HFFc6 (cell line): ENCODE results near the gene ARSB. TPM values are rescaled to one million over a fixed set of nuclear protein-coding genes. Genes with fewer than 3 reads are reported as not detected.
"Not testable (repeated sequence)": the region's sequence is repeated elsewhere in the genome, so short reads cannot be mapped to it uniquely, and the experiment has no call there.

Experiments used
- DNase-seq: peaks from one replicate; pipeline ENCODE4 v3.0.0-alpha.2; 2018
- H3K27ac Mint-ChIP-seq: 2 replicates; pipeline ENCODE4 v1.8.0; 2020; ENCODE audit warnings: mild to moderate bottlenecking, mixed read lengths
- H3K27me3 Mint-ChIP-seq: 2 replicates; pipeline ENCODE4 v1.8.0; 2021; ENCODE audit warnings: mild to moderate bottlenecking, moderate library complexity, mixed read lengths; ENCODE audit not compliant: insufficient read depth
- H3K36me3 Mint-ChIP-seq: 2 replicates; pipeline ENCODE4 v1.8.0; 2021; ENCODE audit warnings: low read depth, mixed read lengths
- H3K4me1 Mint-ChIP-seq: 2 replicates; pipeline ENCODE4 v1.8.0; 2020; ENCODE audit warnings: low read depth, mixed read lengths
- H3K4me3 Mint-ChIP-seq: 2 replicates; pipeline ENCODE4 v1.8.0; 2020; ENCODE audit warnings: mild to moderate bottlenecking, moderate library complexity, mixed read lengths
- H3K9me3 Mint-ChIP-seq: 2 replicates; pipeline ENCODE4 v1.8.0; 2020; ENCODE audit warnings: mild to moderate bottlenecking, mixed read lengths
- CTCF ChIP-seq: fragments of 200-600 bp; sonication (generic); IDR thresholded peaks from 2 replicates; pipeline ENCODE4 v1.5.0; 2021; ENCODE audit warnings: antibody characterized with exemption, mild to moderate bottlenecking
- total RNA-seq, 6 experiments: library from RNA; stranded (reverse); fragmentation: NEBNext Ultra II Directional; extraction: Animal tissue kit (Norgen Biotek cat#: 25700); gene quantifications; 2 replicates in 1 of 6; 3 replicates in 5 of 6; pipeline ENCODE4 v1.2.3, GENCODE V29; 2021

Gene ARSB
- total RNA-seq, 6 experiments from 2014 or later = 24.4 to 32.7 (median 27.8) TPM

DNA sequence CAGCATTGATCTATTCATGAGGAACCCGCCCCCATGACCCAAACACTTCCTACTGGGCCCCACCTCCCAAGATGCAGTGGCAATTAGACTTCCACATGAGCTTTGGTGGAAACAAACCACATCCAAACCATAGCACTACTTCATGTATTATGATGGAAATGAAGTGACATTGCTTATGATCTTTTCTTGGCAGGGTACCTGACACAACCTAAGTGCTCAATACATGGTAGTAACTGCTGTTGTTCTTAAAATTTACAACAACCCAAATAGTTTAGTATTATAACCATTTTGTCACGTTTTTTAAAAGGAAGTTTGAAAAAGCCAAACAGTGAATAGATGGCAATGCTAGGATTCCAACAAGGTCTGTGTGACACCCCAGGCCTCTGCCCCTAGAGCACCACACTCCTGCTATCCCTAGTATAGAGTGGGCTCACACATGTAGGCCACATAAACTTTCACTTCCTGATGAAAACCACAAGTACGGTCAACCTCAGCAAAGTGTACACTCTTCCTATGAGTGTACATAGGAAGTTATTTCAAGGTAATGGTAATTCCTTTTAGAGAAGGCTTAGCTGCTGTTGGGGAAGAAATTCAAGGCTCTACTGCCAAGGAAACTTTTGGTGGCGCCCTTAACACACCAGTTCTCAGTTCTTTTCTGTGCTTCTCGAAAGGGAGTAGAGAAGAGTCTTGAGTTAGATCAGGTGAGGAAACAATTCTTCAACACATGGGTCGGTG lies 97.6 kb downstream of the ARSB start:
- no peaks in the 10 kb centered on the region; the same call in 1 of the 2 replicates for H3K27me3 Mint-ChIP-seq
- peaks cover 33% of the 10 kb centered on the region for H3K4me1 Mint-ChIP-seq
- no peak for TF ChIP-seq CTCF
- no peak overlapping the region for H3K27ac Mint-ChIP-seq
- no peak overlapping the region for H3K4me3 Mint-ChIP-seq
- H3K9me3 Mint-ChIP-seq = no peaks in the 10 kb centered on the region
- no peak for DNase-seq
- H3K36me3 Mint-ChIP-seq = no peaks in the 10 kb centered on the region

DNA sequence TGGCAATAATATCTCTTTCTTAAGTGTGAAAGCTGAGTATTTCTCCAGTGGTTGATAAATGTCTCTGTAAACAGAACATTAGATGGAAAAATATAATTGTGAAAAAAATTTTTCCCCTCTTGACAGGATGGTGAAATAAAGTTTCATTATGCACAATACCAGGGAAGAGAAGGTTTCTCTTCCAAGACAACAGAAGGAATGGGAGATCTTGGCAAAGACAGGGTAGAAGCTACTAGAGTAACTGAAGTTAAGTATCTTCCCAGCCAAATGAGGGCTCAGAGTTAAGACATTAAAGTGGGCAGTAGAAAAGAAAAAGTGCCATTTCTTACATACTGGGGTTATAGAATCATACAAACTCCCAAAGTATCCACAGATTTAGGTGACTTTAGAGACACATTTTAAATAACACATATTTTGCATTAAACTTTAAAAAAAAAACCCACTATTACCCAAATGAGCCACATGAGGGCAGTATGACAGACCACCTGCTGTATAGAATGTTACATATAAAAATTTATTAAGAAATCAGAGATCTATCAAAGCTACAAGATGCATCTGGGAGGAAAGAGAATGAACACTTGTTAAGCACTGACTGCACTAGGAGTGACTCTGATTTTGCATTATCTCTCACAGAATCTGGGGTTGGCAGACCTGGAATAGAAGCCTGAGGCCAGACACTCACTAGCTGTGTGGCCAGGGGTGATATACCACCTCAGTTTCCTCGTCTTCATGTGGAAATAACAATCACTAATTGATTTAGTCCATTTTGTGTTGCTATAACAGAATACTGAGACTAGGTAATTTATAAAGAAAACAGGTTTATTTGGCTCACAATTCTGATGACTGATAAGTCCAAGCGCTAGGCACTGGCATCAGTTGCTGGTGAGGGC lies 98.5 kb downstream of the ARSB start:
- Mint-ChIP-seq H3K27me3 (no peaks in the 10 kb centered on the region; the same call in 1 of the 2 replicates), H3K4me1 (peaks cover 33% of the 10 kb centered on the region), H3K9me3 (no peaks in the 10 kb centered on the region), H3K4me3 (no peak overlapping the region), H3K27ac (no peak overlapping the region), H3K36me3 (no peaks in the 10 kb centered on the region)
- TF ChIP-seq CTCF = peak; percentile 89
- no peak for DNase-seq

- TF ChIP-seq CTCF = no peak
- Mint-ChIP-seq H3K36me3 (no peaks in the 10 kb centered on the region), H3K4me3 (no peak overlapping the region), H3K27me3 (no peaks in the 10 kb centered on the region), H3K9me3 (no peaks in the 10 kb centered on the region), H3K4me1 (no peaks in the 10 kb centered on the region), H3K27ac (no peak overlapping the region)
- DNase-seq = no peak
Measured at GRCh38 chr5:78881884-78882283, 103.2 kb downstream of the ARSB start.

DNA sequence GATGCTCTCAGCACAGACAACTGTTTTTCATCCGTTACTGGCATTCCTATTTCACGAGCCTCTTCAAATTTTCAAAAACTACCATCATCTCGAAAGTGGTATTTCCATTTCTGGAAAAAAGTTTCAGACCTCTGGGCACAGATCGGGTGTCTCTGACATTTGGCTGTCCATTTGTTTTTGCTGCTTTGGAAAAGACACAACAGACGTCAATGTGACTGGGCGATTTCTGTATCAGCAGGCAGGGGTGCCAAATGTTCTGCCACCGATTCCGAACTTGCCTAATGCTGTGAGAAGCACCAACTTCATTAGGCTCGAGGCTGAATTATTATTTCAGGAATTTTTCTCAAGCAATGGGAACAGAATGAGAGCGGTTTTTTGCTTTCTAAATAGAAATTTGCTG lies 105.6 kb downstream of the ARSB start:
- Mint-ChIP-seq H3K4me3 (no peak overlapping the region), H3K27me3 (no peaks in the 10 kb centered on the region), H3K9me3 (no peaks in the 10 kb centered on the region), H3K27ac (no peak overlapping the region), H3K36me3 (no peaks in the 10 kb centered on the region), H3K4me1 (no peaks in the 10 kb centered on the region)
- TF ChIP-seq CTCF = no peak
- no peak for DNase-seq

- not testable (repeated sequence) for DNase-seq, H3K4me1 Mint-ChIP-seq, H3K27ac Mint-ChIP-seq, H3K4me3 Mint-ChIP-seq, H3K27me3 Mint-ChIP-seq
- peaks cover 23% of the 10 kb centered on the region for H3K36me3 Mint-ChIP-seq
- H3K9me3 Mint-ChIP-seq = peaks cover 17% of the 10 kb centered on the region
Measured at GRCh38 chr5:78866076-78866475, 119.0 kb downstream of the ARSB start.

- Mint-ChIP-seq H3K27me3 (peaks cover 1% of the 10 kb centered on the region; the same call in 1 of the 2 replicates), H3K4me3 (no peak overlapping the region), H3K4me1 (no peaks in the 10 kb centered on the region), H3K9me3 (peaks cover 21% of the 10 kb centered on the region), H3K36me3 (peaks cover 18% of the 10 kb centered on the region), H3K27ac (no peak overlapping the region)
- no peak for TF ChIP-seq CTCF
- no peak for DNase-seq
Measured at GRCh38 chr5:78858364-78858763, 126.7 kb downstream of the ARSB start.
